OCI-LY1 (cell line): ENCODE data around the gene FRMD3.

ENCODE experiments used
- H2AFZ ChIP-seq: fragments of 200-600 bp; sonication (generic), shearing (Covaris generic); 2 replicates; pipeline ENCODE4 v1.6.0; 2014; ENCODE audit warnings: antibody characterized with exemption, mild to moderate bottlenecking, low read length
- H3F3A ChIP-seq: fragments of 200-600 bp; sonication (generic), shearing (Covaris generic); 2 replicates; pipeline ENCODE4 v1.6.0; 2014; ENCODE audit warnings: mild to moderate bottlenecking, antibody characterized with exemption, low read length, moderate library complexity; ENCODE audit not compliant: insufficient read depth
- H3K27ac ChIP-seq: fragments of 200-600 bp; sonication (generic); 2 replicates; pipeline ENCODE4 v1.5.1; 2014; ENCODE audit warnings: low read length, mixed run types, mild to moderate bottlenecking, low read depth; ENCODE audit not compliant: poor library complexity, severe bottlenecking
- H3K27me3 ChIP-seq: fragments of 200-600 bp; sonication (generic); 2 replicates; pipeline ENCODE4 v1.6.0; 2014; ENCODE audit warnings: antibody characterized with exemption, mild to moderate bottlenecking, low read length, moderate library complexity; ENCODE audit not compliant: insufficient read depth
- H3K36me3 ChIP-seq: fragments of 200-600 bp; sonication (generic); 2 replicates; pipeline ENCODE4 v1.6.1; 2014; ENCODE audit warnings: mild to moderate bottlenecking, antibody characterized with exemption, low read length, moderate library complexity, mixed read lengths; ENCODE audit not compliant: insufficient read depth
- H3K4me1 ChIP-seq: fragments of 200-600 bp; sonication (generic); 2 replicates; pipeline ENCODE4 v1.5.1; 2014; ENCODE audit warnings: mild to moderate bottlenecking, low read length, moderate library complexity; ENCODE audit not compliant: insufficient read depth, severe bottlenecking
- H3K4me2 ChIP-seq: fragments of 200-600 bp; sonication (generic), shearing (Covaris generic); 2 replicates; pipeline ENCODE4 v1.6.1; 2014; ENCODE audit warnings: low read length
- H3K4me3 ChIP-seq: fragments of 200-600 bp; sonication (generic); 2 replicates; pipeline ENCODE4 v1.5.1; 2014; ENCODE audit warnings: low read length, low read depth, mild to moderate bottlenecking, mixed read lengths; ENCODE audit not compliant: poor library complexity, severe bottlenecking
- H3K79me2 ChIP-seq: fragments of 200-600 bp; shearing (Covaris generic); 2 replicates; pipeline ENCODE4 v1.6.1; 2016; ENCODE audit warnings: mixed run types, low read length, mixed read lengths; ENCODE audit not compliant: insufficient read depth
- H3K9ac ChIP-seq: fragments of 200-600 bp; sonication (generic), shearing (Covaris generic); 2 replicates; pipeline ENCODE4 v1.6.1; 2014; ENCODE audit warnings: mild to moderate bottlenecking, low read length, mixed read lengths
- H3K9me2 ChIP-seq: fragments of 200-600 bp; sonication (generic), shearing (Covaris generic); 2 replicates; pipeline ENCODE4 v1.6.1; 2014; ENCODE audit warnings: low read depth, mild to moderate bottlenecking, low read length, mixed read lengths
- H3K9me3 ChIP-seq: fragments of 200-600 bp; shearing (Covaris generic); 2 replicates; pipeline ENCODE4 v1.6.1; 2014; ENCODE audit warnings: low read length, mixed read lengths
- H4K20me1 ChIP-seq: fragments of 200-600 bp; sonication (generic), shearing (Covaris generic); 2 replicates; pipeline ENCODE4 v1.6.0; 2016; ENCODE audit warnings: mild to moderate bottlenecking, low read length; ENCODE audit not compliant: insufficient read depth
- EZH2 ChIP-seq: fragments of 200-600 bp; sonication (generic), shearing (Covaris generic); IDR thresholded peaks from 2 replicates; pipeline ENCODE4 v1.8.0; 2017; ENCODE audit warnings: borderline replicate concordance, mixed run types, mild to moderate bottlenecking, antibody characterized with exemption, low read length, moderate library complexity, mixed read lengths
- TF ChIP-seq, protein P1 (sequence below): fragments of 200-600 bp; sonication (generic), shearing (Covaris generic); IDR thresholded peaks from 2 replicates; pipeline ENCODE4 v1.5.1; 2017; ENCODE audit warnings: mild to moderate bottlenecking, antibody characterized with exemption, low read length, moderate library complexity, mixed read lengths

Gene FRMD3

DNA sequence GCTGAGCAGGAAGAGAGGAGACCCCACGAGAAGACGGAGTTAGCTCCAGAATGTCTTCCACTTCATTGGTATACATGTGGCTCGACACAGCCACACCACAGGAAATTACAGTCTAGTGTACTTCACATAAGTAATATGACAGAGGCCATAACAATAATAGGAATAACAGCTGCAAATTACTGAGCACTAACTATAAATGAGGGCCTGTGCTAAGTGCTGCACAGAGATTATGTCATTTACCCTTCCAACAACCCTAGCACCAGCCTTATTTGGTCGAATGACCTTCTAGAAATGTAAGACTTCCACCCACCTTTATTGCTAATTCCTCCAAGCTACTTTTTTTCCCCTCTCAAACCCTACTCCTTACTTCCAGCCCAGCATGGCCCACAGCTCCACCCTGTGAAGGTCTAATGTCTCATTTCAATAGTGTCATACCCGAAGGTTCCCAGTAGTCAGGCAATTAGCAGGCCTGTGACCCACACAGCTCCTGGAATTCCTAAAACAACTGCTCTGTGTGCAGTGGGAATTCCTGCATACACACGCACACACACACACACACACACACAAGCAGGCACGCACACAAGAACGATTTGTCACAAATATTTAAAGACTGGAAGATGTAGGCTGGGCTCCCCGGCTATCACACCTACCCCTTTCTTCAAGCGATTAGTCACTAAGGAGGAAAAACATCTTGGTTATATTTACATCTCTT, 134.5 kb downstream of the FRMD3 start:
- Histone ChIP-seq H3K9ac (no peak overlapping the region), H3K4me2 (no peak overlapping the region), H3K4me3 (no peak overlapping the region), H4K20me1 (no peaks in the 10 kb centered on the region; the same call in 1 of the 2 replicates), H3K4me1 (no peaks in the 10 kb centered on the region), H3F3A (no peaks in the 10 kb centered on the region), H2AFZ (no peak overlapping the region), H3K9me3 (no peaks in the 10 kb centered on the region), H3K27me3 (no peaks in the 10 kb centered on the region), H3K9me2 (no peaks in the 10 kb centered on the region), H3K27ac (no peak overlapping the region), H3K36me3 (no peaks in the 10 kb centered on the region), H3K79me2 (no peaks in the 10 kb centered on the region)
- no peak for TF ChIP-seq EZH2
- TF ChIP-seq, protein P1, sequence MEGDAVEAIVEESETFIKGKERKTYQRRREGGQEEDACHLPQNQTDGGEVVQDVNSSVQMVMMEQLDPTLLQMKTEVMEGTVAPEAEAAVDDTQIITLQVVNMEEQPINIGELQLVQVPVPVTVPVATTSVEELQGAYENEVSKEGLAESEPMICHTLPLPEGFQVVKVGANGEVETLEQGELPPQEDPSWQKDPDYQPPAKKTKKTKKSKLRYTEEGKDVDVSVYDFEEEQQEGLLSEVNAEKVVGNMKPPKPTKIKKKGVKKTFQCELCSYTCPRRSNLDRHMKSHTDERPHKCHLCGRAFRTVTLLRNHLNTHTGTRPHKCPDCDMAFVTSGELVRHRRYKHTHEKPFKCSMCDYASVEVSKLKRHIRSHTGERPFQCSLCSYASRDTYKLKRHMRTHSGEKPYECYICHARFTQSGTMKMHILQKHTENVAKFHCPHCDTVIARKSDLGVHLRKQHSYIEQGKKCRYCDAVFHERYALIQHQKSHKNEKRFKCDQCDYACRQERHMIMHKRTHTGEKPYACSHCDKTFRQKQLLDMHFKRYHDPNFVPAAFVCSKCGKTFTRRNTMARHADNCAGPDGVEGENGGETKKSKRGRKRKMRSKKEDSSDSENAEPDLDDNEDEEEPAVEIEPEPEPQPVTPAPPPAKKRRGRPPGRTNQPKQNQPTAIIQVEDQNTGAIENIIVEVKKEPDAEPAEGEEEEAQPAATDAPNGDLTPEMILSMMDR = no peak

DNA sequence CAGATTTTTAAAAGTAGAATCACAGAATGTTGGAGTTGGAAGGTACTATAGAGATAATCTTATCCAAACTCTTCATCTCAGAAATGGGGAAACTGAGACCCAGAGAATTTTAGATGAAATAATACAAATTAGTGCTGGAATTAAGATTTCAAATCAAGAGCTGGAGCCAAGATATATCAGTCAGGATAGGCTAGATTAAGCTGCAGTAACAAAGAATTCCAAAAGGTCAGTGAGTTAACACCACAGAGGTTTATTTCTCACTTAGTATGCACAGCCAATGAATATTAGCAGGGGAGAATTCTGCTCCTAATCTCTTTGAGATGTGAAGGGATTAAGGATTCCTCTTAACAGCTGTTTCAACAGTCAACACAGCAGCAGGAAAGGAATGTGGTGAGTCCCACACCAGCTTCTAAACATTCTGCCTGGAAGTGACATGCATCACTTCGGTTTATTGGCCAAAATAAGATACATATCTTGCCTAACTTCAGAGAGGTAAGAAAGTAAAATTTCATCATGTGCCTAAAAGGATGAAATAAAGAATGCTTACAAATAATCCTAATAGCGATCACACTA, 136.8 kb downstream of the FRMD3 start:
- no peaks in the 10 kb centered on the region for H3K9me3 ChIP-seq
- H2AFZ ChIP-seq = no peak overlapping the region
- H3K4me3 ChIP-seq = no peak overlapping the region
- no peaks in the 10 kb centered on the region for H3K27me3 ChIP-seq
- no peaks in the 10 kb centered on the region for H3K36me3 ChIP-seq
- no peak for TF ChIP-seq EZH2
- TF ChIP-seq, protein P1 = no peak
- no peak overlapping the region for H3K9ac ChIP-seq
- no peak overlapping the region for H3K27ac ChIP-seq
- no peaks in the 10 kb centered on the region for H3F3A ChIP-seq
- no peaks in the 10 kb centered on the region for H3K79me2 ChIP-seq
- no peaks in the 10 kb centered on the region for H3K9me2 ChIP-seq
- H3K4me1 ChIP-seq = no peaks in the 10 kb centered on the region
- H4K20me1 ChIP-seq = no peaks in the 10 kb centered on the region; the same call in 1 of the 2 replicates
- H3K4me2 ChIP-seq = no peak overlapping the region

DNA sequence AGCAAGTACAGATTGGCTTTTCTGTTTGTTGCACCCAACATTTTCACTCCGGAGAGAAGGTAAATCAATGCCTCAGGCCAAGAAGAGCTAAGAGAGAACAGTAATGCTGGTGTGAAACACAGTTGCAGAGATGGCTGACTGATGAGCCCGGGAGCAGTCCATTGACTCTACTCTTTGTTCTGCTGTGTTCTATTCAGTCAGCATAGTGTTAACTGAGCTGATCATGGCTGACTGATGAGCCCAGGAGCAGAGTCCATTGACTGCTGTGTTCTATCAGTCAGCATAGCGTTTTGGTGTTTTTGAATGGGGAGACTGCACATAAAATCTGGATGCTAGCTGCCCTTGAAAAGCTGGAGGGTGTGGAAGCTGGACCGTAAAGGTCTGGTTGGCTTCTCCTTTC, 141.4 kb downstream of the FRMD3 start:
- no peaks in the 10 kb centered on the region for H3F3A ChIP-seq
- H3K4me2 ChIP-seq = no peak overlapping the region

More for the DNA sequence above, 141.4 kb downstream of the FRMD3 start:
- no peak for TF ChIP-seq EZH2
- TF ChIP-seq, protein P1 = no peak
- Histone ChIP-seq H3K9me2 (no peaks in the 10 kb centered on the region), H3K4me3 (no peak overlapping the region), H3K27ac (no peak overlapping the region), H3K36me3 (no peaks in the 10 kb centered on the region), H2AFZ (no peak overlapping the region), H3K4me1 (no peaks in the 10 kb centered on the region), H3K79me2 (no peaks in the 10 kb centered on the region), H3K9ac (no peak overlapping the region), H3K9me3 (no peaks in the 10 kb centered on the region), H3K27me3 (0 out of 2 replicates have a peak, but pooled peaks cover 4% of the 10 kb centered on the region), H4K20me1 (no peaks in the 10 kb centered on the region; the same call in 1 of the 2 replicates)
